Measurements from ENCODE around the gene QSOX1.

QSOX1 gene

GRCh38 chr1:180150982-180151381 lies 3.7 kb upstream of the QSOX1 start:
- DNase-seq, result no peak

- peak; percentile 76 for DNase-seq
Observed at GRCh38 chr1:180151508-180151907, 3.2 kb upstream of the QSOX1 start.

DNA sequence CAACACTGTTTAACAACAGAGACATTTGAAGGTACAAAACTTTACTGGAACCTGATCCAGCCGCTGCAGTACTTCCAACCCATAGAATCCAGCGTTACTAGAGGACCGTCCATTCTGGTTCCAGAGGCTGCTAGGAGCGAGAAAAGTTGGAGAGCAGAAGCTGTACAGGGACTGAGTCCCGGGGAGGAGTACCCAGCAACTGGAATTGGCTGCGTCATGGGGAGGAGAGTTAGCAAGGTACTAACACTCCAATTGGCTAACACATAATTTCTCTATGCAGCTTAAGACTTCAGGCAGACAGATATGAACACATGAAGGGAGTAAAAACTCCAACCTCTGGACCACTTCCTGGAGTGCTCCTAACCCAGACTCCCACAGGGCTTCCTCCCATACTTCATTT lies 2.1 kb upstream of the QSOX1 start:
- no peak for DNase-seq

DNA sequence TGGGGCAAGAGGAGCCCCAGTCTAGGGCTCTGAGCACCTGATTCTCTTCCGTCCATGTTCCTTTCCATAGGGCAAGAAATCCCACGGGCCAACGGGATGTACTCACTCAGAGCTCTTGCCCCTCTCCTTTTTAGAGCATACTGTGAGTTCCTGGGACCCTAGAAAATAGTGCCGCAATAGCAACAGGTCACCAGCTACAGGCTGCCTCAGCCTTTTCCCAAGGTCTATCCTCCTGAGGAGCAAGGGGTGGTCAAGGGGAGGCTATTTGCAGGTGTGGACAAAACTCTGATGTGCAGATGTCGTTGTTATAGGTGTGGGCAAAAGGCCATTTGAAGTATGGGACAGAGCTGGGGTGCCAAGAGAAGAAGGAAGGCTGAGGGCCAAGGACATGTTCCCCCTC lies 1.6 kb upstream of the QSOX1 start:
- DNase-seq, result no peak

GRCh38 chr1:180154003-180154324 lies 705 bp upstream of the QSOX1 start:
- DNase-seq, result no peak

GRCh38 chr1:180155182-180155682 lies 563 bp downstream of the QSOX1 start:
- DNase-seq, result peak; percentile 67

DNA sequence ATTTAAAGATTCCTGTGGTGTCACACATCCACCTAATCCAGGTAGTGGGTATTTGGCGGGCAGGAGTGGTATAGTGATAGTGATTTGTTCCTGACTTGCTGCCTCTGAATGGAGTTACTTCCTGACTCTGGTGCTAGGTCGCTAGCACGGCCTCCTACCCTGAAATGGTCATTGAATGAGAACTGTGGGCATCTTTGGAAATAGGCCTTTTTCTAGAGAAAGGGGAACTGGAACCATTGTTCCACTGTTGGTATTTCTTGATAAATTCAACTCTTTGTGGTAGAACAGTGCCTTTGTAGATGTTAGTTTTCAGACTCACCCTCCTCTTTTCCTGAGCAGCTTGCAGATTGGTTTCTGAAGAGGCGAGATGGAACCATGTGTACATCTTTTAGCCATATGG lies 1.5 kb downstream of the QSOX1 start:
- no peak for DNase-seq

- no peak for DNase-seq
Observed at GRCh38 chr1:180156631-180157091, 2.0 kb downstream of the QSOX1 start.

- peak; percentile 64 for DNase-seq
Observed at GRCh38 chr1:180157108-180157507, 2.4 kb downstream of the QSOX1 start.

DNA sequence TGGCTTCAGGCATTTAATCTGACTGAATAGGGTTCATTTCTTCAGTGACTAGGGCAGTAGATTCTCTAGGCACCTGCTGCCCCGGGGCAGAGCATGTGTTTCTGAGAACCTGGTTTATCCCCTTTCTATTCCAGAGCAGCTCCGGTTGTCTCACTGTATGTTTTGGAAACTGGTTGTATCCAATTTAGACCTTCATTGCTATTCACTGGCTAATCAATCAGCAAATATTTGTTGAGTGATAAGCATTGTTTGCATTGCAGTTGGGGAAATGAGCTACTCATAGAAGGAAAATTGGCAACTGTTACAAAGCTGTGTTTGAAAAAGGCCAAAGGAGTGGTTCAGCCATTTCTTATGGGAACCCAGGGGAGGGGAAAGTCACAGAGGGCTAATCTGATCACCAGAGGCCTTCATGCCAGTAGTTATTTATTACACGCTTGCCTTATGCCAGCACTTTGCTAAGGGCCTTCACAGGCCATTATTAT lies 2.9 kb downstream of the QSOX1 start:
- DNase-seq, result peak; percentile 95

GRCh38 chr1:180158149-180159147 lies 3.8 kb downstream of the QSOX1 start:
- DNase-seq, result peak; percentile 75

DNA sequence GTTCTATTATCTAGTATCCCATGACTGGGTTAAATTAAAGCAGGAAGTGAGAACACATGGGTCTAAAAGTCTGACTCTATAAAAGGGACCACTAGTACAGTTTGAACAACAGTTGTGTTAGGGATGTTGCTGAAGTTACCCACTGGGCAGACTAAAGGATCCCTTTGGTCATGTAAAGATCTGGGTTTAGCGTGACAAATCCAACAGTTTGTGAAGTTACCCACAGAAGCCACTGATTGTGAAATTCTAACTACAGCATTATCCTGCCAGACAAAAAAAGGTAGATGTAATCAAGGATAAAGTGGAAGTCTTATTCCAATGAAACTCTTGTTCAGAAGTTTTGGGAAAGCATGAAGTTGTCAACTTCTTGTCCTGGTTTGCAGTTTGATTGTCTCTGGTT lies 5.7 kb downstream of the QSOX1 start:
- DNase-seq, result no peak

DNA sequence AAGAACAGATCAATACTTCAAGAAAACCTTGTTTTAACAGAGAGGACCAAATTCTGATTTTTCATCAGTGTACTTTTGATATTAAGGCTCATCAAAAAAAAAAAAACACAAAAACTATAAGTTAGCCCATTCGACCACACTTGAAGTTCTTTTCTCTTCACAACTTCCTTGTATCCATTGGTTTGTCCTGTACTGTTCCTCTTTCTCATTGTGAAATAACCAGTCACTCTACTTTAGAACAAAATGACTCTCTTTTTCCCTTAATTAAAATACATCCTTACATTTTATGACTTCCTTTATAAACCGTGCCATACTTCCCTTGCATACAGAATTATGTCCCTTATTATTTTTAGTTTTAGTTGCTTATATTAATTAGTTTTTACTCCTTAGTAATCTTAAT lies 8.4 kb downstream of the QSOX1 start:
- DNase-seq, result no peak

DNA sequence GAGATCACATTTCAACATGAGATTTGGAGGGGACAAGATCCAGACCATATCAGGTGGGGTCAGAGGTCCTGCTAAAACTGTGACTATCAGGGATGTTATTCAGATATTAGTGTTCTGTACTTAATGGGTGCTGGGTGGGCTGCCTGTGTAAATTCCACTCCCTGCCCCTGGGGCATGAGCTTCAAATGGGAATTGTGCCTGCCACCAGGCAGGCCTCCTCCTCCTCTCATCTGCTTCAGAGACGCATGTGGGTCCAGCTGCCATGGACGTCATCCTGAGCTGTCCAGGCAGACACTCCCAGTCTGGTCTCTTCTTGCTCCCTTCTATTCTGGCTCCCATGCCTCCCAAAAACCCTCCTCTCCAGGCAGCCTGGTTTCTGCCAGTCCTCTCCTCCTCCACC lies 10.4 kb downstream of the QSOX1 start:
- DNase-seq, result no peak

DNA sequence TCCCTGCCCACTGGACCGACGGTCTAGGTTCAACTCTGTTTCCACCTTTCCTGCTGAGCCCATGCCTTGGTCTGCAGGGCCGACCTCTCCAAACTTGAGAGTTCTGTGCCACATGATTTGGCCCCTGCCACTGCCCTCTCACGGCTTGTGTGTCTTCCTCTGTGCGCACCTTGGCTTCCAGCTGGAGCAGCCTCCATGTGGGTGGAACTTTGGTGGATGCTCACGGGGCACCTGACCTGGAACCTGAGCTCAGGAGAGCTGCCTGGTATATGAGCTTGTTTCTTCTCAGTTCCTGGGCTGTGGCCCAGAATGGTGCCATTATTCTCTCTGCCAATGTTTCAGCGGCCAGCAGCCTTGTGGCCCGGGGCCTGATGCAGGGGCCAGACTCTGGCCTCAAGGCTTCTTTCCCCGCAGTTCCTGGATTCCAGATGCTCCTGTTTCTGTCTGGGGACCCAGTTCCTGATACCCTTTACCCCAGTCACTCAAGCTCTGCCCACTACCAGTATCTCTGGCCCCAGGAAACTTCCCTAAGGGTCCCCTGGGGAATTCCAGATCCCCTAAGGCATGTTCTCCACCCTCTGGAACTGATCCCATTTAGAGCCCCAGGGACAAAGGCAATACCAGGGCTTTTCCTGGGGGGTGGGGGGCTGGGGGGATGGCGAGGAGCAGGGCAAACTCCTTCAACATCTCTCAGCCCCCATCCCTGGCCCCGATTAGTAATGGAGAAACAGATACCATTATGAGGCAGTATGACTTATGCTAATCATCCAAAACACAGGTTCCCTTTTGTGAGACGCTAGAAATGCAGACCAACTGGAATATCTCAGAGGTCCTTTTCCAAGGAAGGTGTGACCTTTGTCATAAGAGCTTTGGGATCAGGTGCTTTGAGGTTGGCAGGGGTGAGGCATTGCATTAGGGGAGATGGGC lies 11.1 kb downstream of the QSOX1 start:
- no peak for DNase-seq

DNA sequence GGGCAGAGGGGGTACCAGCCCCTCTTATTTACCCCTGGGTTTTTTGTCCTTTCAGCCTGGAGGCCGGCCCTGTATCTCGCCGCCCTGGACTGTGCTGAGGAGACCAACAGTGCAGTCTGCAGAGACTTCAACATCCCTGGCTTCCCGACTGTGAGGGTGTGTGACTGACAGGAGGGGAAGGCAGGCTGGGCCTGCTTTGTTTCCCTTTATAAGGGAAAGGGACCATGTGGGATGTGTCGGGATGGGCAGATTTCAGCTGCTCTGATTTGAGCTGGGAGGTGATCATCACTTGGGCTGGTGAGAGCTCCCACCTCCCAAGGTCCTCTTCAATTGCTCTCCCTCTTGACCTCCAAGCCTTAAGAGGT lies 11.7 kb downstream of the QSOX1 start:
- DNase-seq, result no peak

DNA sequence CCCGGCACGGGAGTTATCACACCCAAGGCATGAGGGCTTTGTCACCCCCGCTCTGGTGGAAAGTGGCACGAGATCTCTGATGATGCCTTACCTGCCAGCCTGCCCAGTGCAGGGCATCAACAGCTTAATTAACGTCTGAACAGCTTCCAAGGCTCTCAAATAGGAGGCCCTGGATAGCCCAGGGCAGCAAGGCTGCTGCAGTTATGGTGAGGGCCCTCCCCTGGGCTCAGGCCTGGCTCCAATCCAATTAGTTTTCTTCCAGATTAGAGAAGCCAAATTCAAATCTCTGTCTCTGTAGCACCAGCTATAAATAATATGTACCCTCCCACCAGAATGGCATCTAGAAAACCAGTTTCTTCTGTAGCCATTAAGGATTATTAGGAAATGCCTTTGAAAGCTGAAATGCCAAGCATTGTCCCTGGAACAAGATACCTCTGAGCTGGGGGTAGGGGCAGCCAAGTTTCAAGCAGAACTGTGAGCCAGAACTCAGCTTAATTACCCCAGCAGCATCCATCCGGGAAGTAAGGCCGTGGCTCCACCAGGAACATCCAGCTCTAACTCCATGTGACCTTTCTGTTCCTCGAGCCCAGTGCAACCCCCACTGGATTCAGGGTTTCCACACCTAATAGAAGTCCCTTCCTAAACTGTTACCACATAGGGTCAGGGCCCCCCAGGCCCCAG lies 12.5 kb downstream of the QSOX1 start:
- DNase-seq, result peak; percentile 77

DNA sequence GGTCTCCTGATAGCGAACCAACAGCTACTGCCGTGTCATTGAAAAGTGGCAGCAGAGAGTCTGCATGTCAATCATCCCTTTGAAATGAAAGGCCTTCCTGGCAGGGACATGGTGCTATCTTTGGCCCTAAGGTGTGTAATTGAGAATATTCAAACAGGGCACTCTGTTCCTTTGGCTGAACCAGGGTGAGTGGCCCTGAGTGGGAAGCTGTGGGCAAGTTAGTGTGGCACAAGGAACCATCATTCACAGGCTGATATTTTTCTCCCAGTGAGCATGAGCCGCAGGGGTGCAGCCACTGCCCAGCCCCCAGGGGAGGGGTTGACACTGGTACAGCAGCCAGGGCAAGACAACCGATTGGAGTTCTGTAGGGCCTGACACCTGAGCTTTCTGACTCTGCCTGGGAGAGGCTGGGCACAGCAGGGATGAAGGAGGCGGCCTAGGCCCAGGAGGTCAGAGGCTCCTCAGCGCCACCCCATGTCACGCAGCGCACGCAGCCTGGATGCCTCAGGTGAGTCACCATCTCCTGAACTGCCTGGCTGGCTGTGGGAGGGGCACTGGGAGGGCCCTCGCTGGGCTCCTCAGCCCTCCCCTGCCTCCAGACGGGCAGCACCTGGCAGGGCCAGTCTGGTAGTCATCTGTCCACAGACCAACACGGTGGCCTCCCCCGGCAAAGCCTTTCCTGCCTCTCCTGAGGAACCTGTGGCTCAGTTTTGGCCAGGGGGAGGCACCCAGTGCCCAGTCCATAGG lies 13.2 kb downstream of the QSOX1 start:
- DNase-seq, result peak; percentile 93

- peak; percentile 93 for DNase-seq
Observed at GRCh38 chr1:180168786-180169639, 14.3 kb downstream of the QSOX1 start.

DNA sequence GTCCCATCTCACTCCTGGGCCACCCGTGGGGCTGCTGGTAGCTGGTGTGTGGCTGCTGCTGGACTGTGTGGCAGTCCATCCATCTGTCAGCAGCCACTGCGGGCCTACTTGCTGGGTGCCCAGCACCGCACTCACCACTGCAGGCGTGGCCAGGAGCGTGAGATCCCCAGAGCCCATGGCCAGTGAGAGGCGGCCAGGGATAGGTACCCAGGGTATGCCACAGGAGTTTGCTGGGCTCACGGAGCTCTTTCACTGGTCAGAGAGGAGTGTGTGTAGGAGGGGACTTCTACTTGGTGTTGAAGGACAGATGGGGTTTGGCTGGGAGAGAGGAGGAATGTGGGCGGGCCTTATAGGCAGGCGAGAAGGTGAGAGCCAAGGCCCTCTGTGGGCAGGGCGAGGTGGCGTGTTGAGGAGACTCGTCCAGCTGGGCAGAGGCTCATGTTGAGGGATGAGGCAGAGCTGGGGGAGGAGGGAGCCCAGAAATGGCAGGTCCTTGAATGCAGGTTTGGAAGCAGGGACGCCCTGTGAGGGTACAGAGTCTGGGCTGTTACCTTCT lies 15.0 kb downstream of the QSOX1 start:
- DNase-seq, result no peak

All from NCI-H69 (cell line).